ACHN (cell line): ENCODE results near the gene ESYT3.
"Not testable (repeated sequence)": the region's sequence is repeated elsewhere in the genome, so short reads cannot be mapped to it uniquely, and the experiment has no call there.

Source experiments
- DNase-seq: peaks from one replicate; pipeline ENCODE4 v3.0.0-alpha.2; 2015
- in situ Hi-C: cut with HindIII; loops from 2 replicates; pipeline ENCODE4 v1.10.0; 2017; ENCODE audit warnings: low sequenced_read_pairs, low pct_ligation_motif_present, low pct_unique_long_range_greater_than_20kb

ESYT3 gene

DNA sequence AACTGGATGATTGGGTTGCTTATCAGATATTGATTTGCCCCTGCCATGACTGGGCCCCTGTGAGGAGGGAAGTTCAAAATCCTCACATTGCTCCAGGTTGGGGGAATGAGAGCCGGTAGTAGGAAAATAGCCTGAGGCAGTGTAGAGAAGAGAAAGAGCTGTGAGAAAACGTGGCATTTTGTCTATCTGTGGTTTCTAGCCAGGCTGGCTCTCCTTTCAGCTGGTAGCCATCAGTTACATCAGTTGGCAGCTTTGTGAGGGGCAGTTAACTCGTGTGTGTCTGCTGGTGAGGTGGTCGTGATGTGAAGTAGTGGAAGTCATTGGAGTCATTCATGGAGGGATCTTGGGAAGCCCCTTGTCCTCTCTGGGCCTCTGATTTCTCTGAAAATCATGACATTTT is 5.2 kb downstream of the ESYT3 start:
- in situ Hi-C loops = no loop called here
- DNase-seq = no peak

- peak; percentile 20 for DNase-seq
- in situ Hi-C loops = no loop called here
These were observed 5.7 kb downstream of the ESYT3 start for GRCh38 chr3:138440121-138440521.

- DNase-seq = no peak
- in situ Hi-C loops = no loop called here
These were observed 6.2 kb downstream of the ESYT3 start for GRCh38 chr3:138440596-138440995.

DNA sequence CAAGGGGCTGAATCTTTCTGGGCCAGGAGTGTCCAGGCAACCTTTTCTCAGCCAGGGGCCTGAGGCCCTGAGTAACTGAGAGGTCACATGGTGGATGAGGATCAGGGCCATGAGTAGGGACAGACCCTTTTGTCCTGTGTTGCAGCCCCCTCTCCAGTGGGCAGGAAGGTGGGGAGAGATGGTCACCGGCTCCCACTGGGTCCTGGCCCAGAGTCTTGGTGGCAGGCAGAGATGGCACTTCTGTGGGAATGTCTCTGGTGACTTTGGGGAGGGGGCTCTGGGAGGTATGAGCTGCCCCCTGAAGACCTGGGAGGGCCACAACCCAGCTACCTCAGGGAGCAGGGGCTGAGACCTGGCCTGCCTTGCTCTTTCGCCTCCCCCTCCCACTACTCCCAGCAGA is 6.8 kb downstream of the ESYT3 start:
- in situ Hi-C loops = no loop called here
- no peak for DNase-seq

GRCh38 chr3:138441742-138442141 is 7.3 kb downstream of the ESYT3 start:
- peak; percentile 39 for DNase-seq

DNA sequence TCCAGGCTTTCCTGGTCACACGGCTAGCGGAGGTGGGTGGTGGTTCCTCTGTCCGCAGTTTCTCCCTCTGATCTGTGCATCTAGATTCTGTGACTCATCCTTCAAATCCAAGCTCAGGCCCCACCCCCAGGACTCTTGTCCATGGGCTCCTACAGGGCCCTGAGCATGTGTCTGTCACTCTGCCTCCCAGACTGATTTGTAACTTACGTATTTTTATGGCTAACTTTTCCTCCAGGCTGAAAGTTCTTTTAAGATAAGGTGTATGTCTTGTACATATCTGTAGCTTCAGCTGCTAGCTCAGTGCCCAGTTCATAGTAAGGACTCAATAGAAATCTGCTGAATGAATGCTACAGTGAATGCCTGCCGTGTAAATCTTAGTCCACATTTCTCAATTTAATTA is 8.0 kb downstream of the ESYT3 start:
- DNase-seq = peak; percentile 71
- in situ Hi-C loops = no loop called here

More at GRCh38 chr3:138441742-138442141, 7.3 kb downstream of the ESYT3 start:
- in situ Hi-C loops = no loop called here

GRCh38 chr3:138443091-138443490 is 8.7 kb downstream of the ESYT3 start:
- in situ Hi-C loops = no loop called here
- DNase-seq = no peak

DNA sequence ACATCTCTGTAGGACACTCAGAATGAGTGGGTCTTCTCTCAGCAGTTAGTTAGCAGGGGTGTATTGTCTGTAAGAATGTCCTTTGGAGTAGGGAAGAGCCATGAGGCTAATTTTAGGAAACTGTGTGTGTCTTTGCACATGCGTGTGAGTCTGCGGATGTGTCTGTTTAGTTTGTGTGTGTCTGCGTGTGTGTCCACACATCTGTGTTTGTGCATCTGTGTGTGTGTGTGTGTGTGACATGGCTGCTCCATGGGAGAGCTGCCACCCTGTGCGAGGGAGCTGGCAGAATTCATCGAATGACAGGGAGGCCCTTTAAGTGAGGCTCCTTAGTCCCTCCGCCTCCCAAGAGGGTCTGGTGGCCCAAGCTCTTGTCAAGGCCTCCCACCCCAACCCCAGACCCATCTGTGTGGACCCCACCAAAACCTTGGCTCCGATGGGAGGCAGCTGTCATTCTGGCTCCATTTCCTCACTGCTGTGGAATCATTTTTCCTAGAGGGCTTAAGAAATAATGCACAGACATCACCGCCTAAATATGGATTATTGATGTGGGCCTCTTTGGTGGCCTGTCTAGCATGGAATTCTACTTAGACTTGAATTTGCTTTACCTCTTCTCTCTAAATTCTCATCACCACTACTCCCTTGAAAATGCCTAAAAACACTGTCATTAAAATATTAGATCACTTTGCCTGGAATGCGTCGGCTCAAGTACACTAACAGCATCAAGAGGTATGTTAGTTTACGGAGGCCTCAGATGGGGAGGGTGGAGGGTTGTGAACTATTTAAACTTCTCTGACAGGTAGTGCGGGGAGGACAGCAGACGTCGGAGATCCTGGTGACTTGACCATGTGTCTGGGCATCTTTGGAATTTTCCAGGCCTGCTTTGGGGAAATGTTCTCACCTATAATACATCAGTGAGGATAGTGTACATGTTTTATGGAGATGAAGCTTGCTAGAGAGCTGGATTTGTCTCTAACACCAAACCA is 9.4 kb downstream of the ESYT3 start:
- in situ Hi-C loops = no loop called here
- no peak for DNase-seq

GRCh38 chr3:138445236-138445635 is 10.8 kb downstream of the ESYT3 start:
- no peak for DNase-seq
- in situ Hi-C loops = no loop called here

DNA sequence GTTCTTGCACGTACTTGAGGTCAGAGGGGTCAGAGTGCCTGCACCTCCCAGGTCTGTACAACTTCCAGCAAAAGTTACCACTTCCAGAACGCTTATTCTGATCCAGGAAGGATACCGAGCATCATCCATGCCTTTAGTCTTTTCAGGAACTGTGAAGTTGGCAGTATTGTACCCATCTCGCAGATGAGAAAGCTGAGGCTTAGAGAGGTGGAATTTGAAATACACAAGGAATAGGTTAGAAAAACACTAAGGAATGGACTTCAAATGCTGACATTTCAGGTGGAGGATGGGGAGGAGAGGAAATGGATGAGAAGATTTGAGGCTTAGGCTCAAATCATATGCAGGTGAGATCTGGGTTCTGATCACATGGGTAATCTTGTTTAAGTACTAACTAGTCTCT is 11.2 kb downstream of the ESYT3 start:
- in situ Hi-C loops = no loop called here
- DNase-seq = no peak

GRCh38 chr3:138448631-138449030 is 14.2 kb downstream of the ESYT3 start:
- in situ Hi-C loops = no loop called here
- DNase-seq = no peak

DNA sequence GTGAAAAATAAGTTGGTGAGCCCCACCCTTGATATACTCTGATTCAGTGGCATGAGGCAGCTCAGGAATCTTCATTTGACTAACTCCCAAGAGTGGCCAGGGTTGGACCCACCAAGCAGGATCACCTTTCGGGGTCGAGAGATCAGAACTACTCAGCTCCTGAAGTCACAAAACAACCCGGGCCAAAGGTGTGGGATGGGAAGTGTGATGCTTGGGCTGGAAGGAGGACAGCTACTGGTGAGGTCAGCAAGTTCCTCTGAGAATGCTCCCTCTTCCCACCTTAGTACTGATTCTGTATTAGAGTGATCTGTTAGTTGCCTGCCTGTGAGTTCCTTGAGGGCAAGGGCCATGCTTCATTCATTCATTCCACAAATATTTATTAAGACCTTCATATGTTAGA is 15.1 kb downstream of the ESYT3 start:
- DNase-seq = no peak
- in situ Hi-C loops = no loop called here

GRCh38 chr3:138450181-138450580 is 15.8 kb downstream of the ESYT3 start:
- in situ Hi-C loops = no loop called here
- no peak for DNase-seq

- in situ Hi-C loops = no loop called here
- DNase-seq = no peak
These were observed 16.4 kb downstream of the ESYT3 start for GRCh38 chr3:138450704-138451424.

- in situ Hi-C loops = no loop called here
- no peak for DNase-seq
These were observed 17.3 kb downstream of the ESYT3 start for GRCh38 chr3:138451595-138452162.

DNA sequence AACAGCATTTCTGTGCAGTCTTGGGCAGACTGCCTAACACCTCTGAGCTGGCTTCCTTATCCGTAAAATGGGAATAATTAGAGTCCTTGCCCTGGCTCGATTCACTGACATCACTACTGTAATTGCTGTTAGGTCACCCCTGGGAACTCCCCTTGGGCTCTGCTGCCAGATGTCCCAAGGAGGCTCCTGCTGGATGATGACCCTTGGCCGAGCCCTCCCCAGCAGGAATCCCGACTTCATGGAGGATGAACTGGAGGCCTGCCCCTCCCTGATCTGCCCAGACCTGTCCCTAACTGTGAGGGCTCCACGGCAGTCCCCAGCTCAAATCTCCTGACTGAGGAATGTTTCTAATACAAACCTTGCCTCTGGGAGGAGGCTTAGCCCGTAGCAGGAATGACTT is 18.0 kb downstream of the ESYT3 start:
- in situ Hi-C loops = no loop called here
- no peak for DNase-seq

GRCh38 chr3:138453940-138454339 is 19.5 kb downstream of the ESYT3 start:
- in situ Hi-C loops, DNase-seq: not testable (repeated sequence)

- in situ Hi-C loops = no loop called here
- no peak for DNase-seq
These were observed 21.6 kb downstream of the ESYT3 start for GRCh38 chr3:138455801-138456716.
